Measurements from ENCODE around the gene ATXN10.
"Not testable (repeated sequence)": the region's sequence is repeated elsewhere in the genome, so short reads cannot be mapped to it uniquely, and the experiment has no call there.

Gene ATXN10

GRCh38 chr22:45671783-45672563 lies at the start of gene ATXN10:
TSS of gene ATXN10 (plus strand) at chr22:45671834. CDS start at chr22:45672064, 230 bp downstream.
- DNase-seq (ENCODE audit: low spot score): peak; percentile 70

- no peak for DNase-seq (ENCODE audit: low spot score)
Observed at GRCh38 chr22:45621836-45622600, 49.6 kb upstream of the ATXN10 start.

GRCh38 chr22:45623464-45624145 lies 48.0 kb upstream of the ATXN10 start:
- not testable (repeated sequence) for DNase-seq (ENCODE audit: low spot score)

GRCh38 chr22:45626198-45626651 lies 45.4 kb upstream of the ATXN10 start:
- peak; percentile 93 for DNase-seq (ENCODE audit: low spot score)

- no peak for DNase-seq (ENCODE audit: low spot score)
Observed at GRCh38 chr22:45627489-45628233, 44.0 kb upstream of the ATXN10 start.

- no peak for DNase-seq (ENCODE audit: low spot score)
Observed at GRCh38 chr22:45628515-45628914, 43.1 kb upstream of the ATXN10 start.

- no peak for DNase-seq (ENCODE audit: low spot score)
Observed at GRCh38 chr22:45629469-45630089, 42.1 kb upstream of the ATXN10 start.

- DNase-seq (ENCODE audit: low spot score): no peak
Observed at GRCh38 chr22:45630436-45630835, 41.2 kb upstream of the ATXN10 start.

GRCh38 chr22:45631140-45631840 lies 40.3 kb upstream of the ATXN10 start:
- DNase-seq (ENCODE audit: low spot score): no peak

GRCh38 chr22:45631841-45632238 lies 39.8 kb upstream of the ATXN10 start:
- no peak for DNase-seq (ENCODE audit: low spot score)

GRCh38 chr22:45632791-45633515 lies 38.7 kb upstream of the ATXN10 start:
- no peak for DNase-seq (ENCODE audit: low spot score)

GRCh38 chr22:45636683-45637082 lies 35.0 kb upstream of the ATXN10 start:
- DNase-seq (ENCODE audit: low spot score): no peak

- DNase-seq (ENCODE audit: low spot score): no peak
Observed at GRCh38 chr22:45638197-45638596, 33.4 kb upstream of the ATXN10 start.

- DNase-seq (ENCODE audit: low spot score): peak; percentile 79
Observed at GRCh38 chr22:45638834-45639746, 32.5 kb upstream of the ATXN10 start.

- DNase-seq (ENCODE audit: low spot score): no peak
Observed at GRCh38 chr22:45639747-45640102, 31.9 kb upstream of the ATXN10 start.

GRCh38 chr22:45640291-45640940 lies 31.2 kb upstream of the ATXN10 start:
- DNase-seq (ENCODE audit: low spot score): no peak

GRCh38 chr22:45640941-45641621 lies 30.6 kb upstream of the ATXN10 start:
- DNase-seq (ENCODE audit: low spot score): no peak

GRCh38 chr22:45642986-45643385 lies 28.6 kb upstream of the ATXN10 start:
- DNase-seq (ENCODE audit: low spot score): no peak

All from LoVo (cell line).